Activated CD8-positive, alpha-beta memory T cell treated with anti-CD3 and anti-CD28 coated beads, Interleukin-2, amount 50 U/mL, for 1 hour (primary cell): ENCODE data around the gene THAP4.
A peak's percentile ranks its signal among the peaks of the same experiment; 100 is the strongest.
"Not testable (repeated sequence)": the region's sequence is repeated elsewhere in the genome, so short reads cannot be mapped to it uniquely, and the experiment has no call there.

Source experiments
- DNase-seq: peaks from one replicate; pipeline ENCODE4 v3.0.0-alpha.2; 2020; ENCODE audit errors: extremely low read depth

The THAP4 gene

DNA sequence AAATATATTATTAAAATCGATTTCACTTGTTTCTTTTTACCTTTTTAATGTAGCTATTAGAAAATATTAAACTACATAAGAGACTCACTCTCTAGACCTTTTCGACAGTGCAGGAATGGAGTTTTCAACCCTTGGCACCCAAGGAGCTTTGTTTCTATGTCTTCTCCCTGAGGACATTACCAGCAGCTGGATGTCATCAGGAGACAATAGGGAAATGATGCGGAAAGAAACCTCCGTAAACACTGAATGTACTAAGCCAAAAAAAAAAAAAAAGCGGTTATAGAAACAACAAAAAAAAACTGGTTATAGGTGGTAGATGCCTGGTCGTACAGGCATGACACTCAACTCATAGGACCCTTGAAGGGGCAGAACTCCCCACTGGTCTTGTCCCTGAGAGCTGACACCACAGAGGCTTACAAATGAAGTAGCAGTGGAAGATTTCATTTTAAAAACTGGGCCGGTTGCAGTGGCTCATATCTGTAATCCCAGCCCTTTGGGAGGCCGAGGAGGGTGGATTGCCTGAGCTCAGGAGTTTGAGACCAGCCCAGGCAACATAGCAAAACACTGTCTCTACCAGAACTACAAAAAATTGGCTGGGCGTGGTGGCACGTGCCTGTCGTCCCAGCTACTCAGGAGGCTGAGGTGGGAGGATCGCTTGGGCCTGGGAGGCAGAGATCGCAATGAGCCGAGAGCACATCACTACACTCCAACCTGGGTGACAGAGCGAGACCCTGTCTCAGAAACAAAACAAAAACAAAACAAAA, 23.8 kb downstream of the THAP4 start:
- no peak for DNase-seq

DNA sequence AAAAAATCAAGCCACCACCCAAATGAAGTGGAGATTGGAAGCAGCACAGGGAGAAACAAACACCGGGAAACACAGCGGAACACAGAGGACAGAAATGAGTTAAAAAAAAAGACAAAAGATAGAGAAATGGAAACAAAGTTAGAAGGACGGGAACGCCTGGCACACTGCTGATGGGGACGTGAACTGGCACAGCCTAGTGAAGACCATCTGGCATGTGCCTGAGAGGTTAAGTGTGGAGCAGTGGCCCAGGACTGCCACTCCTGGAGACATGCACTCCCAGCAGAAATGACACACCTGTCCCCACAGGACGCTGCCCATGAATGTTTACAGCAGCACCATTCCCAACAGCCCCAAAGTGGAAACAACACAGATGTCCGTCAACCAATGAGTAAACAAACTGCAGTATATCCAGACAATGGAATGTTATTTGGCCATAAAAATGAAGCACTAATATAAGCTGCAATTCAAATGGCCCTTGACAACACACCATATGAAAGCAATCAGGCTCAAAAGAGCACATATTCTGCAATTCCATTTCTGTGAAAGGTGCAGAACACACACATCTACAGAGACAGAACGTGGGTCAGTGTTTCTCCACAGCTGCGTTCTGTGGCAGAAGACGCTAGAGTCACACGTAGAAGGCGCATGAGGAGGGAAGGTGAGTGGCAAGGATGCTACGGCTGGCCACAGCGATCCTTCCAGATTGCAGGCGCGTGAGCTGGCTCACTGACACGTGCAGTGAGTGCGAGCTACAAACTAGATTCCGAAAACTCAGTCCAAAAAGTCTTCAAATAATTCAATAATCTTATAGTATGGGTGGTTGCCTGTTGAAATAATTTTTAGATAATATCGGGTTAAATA, 24.6 kb downstream of the THAP4 start:
- no peak for DNase-seq

DNA sequence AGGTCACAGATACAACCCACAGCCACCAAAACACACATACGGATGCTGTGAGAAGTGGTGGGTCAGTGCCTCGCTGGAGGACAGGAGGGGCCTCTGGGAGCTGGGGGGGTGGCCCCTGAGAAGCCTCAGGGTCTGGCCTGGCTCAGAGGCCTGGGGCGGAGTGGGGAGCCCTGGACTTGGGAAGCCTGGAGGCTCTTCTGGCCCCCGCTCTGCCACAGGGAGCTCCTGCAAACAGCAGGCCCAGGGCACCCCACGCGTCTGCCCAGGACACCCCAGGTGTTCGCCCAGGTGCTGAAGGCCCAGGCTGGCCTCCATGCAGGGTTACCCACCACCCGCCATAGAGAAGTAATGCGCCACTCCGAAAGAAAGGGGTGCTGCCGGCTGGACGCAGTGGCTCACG, 25.9 kb downstream of the THAP4 start:
- no peak for DNase-seq

DNA sequence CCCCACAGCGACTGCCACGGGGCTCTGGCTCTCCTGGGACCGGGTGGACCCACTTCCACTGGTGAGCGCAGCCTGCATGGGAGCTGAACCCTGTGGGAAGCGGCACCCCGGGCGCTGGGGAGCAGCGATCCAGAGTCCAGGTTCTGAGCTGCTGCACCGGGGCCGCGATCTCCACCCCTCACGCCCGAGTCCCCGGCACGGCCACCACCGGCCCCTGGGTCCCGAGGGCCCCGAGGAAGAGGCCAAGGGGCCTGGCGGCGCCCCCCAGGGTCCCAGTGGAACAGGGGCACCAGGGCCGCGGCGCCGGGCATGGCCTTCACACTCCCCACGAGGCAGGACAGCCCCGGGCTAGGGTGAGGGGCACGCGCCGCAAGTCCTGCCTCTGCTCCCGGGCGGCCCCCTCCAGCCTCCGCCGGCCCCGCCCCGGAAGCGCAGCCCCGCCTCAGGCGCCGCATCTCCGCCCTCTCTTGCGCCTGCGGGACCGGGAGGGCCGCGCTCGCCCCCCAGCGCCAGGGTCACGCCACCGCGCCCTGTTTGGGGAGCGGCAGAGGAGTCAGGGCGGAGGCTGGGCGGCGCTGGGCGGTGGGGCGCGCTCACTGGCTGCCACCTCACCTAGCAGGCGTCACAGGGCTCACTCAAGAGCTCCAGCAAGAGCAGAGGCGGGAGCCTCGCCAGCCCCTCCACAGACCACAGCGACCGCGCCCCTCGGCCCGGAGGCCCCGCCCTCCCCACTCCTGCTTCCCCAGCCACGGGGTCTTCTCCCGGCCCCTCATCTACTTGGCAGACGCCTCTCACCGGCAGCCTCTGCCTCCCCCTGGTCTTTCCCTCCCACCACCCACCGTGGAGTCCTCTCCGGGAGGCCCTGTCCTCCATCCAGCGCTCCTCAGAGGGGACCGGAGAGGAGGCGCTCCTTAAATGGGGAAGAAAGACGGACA, 26.8 kb downstream of the THAP4 start:
- DNase-seq, result peak; percentile 72

DNA sequence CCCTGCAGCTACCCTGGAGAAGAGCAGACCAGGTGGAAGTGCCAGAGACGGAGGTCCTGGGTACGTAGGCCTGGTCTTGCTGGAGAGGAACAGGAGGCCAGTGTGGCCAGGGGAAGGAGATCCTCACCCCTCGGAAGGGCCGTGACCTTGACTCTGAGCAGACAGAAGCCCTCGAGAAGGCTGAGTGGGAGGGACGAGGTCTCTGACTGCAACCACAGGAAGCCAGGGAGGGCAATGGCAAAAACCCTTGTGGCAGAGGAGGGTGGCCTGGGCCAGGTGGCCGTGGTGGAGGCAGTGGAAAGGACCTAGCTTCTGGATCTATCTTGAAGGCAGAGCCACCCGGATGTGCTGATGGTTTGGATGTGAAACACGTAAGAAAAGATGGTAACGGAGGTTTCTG, 28.1 kb downstream of the THAP4 start:
- no peak for DNase-seq

DNA sequence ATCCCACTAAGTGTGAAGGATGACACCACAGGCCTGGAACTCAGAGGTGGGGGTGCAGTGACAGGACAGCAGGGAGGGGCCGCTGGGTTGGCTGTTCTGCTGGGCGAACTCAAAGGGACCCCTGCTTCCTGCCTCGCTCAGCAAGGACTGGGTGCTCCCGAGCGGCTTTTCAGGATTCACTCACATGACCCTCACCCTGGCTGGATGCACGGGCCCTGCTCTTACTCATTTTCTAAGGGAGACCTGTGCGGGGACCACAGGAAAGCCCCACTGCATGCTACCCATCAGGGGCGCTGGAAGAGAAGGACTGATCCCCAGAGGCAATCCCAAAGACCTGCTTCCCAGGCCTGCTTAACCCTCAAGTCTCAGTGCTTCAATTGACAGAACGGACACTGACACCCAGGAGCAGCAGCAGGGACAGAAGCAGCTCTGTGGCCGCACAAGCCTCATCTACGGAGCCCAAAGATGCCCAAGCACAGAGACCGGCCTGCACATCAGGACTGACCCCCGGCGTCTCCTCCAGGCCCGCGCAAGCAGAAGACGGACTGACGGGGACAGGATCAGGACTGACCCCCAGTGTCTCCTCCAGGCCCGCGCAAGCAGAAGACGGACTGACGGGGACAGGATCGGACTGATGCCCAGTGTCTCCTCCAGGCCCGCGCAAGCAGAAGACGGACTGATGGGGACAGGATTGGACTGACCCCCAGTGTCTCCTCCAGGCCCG, 29.6 kb downstream of the THAP4 start:
- no peak for DNase-seq

DNA sequence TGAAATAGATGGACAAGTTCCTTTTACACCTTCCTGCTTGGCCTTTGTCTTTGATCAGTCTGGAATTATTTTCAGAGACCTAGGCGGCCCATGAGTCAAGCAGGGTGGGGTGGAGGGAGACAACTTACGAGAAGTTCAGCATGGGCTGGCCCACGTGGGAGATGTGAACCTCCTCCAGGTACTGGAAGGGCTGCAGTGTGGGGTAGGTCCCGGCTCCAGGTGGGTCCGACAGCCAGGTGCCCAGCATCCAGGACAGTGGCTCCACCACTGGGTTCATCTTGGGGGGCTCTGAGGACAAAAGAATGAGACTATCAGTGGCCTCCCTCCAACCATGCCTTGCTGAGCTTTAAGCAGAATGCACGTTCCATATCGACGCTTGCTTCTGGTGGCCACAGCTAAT, 30.8 kb downstream of the THAP4 start:
- DNase-seq, result no peak

DNA sequence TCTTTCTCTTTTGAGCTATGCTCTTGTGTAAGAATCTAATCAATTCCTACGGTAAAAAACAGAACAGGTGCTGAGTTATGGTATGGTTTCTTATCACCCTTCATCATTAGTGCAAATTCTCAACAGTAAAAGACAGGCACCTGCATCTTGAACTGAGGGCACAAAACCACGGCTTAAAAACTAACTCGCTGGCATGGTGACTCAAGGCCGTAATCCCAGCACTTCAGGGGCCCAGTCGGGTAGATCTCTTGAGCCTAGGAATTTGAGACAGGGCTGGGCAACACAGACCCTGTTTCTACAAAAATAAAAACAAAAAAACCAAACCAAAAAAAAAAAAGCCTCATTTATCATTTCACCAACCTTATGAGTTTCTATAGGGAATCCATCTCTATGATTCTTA, 33.3 kb downstream of the THAP4 start:
- no peak for DNase-seq

DNA sequence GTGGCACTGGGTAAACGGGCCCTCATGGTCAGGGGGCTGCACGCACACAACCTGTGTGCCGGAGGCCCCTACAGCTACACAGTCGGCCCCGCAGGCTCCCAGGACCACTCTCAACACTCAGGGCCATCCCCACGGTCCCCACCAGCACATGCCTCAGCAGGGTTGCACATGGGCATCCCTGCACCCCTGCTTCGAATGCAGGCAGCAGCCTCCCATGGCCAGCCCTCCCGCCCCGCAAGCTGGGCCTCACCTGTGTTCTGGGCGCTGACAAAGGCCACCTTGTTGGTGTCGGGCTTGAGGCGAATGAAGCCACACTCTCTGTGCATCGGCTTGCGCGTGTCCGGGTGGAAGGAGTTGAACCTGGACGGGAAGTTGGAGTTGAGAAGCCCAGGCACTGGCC, 34.2 kb downstream of the THAP4 start:
- DNase-seq, result no peak

DNA sequence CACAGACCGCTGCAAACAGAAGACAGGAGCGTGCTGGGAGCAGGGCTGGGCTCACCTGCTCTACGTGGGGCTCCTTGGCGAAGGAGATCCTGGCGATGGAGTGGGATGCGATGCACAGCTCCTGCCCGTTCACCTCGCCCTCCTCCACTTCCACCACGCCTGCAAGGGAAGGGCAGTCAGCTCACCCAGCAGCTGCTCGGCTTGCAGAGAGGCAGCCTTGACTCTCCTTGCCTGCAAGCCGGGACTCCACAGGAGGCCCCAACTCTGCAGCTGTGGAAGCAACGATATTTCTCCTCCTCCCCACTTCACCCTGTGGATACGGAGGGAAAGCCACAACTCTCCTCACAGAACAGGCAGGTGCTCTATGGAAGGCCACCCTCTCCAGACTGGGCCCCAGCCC, 35.1 kb downstream of the THAP4 start:
- no peak for DNase-seq

DNA sequence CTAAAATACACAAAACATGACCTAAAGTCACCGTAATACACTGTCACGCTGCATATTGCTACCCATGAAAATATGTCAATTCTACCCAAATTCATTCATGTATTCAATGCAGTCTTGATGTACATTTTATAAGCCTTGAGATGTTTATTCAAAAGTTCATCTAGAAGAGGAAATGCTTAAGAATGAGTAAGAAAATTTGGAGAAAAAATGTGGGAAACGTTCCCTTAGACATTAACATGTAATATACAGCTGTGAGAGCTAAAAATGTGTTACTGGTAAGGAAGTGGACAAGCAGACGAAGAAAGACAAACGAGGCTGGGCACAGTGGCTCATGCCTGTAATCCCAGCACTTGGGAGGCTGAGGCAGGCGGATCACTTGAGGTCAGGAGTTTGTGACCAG, 37.3 kb downstream of the THAP4 start:
- DNase-seq, result no peak

DNA sequence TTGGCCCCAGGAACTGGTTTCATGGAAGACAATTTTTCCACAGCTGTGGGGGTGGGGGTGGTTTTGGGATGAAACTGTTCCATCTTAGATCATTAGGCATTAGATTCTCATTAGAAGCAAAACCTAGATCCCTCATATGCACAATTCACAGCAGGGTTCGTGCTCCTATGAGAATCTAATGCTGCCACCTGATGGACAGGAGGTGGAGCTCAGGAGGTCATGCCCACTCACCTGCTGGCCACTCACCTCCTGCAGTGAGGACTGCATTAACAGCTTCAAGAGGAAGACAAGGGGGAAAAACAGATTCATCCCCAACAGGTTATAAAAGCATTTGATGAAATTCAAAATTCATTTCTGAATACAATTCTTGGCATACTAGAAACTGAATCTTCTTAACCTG, 38.5 kb downstream of the THAP4 start:
- DNase-seq, result no peak

DNA sequence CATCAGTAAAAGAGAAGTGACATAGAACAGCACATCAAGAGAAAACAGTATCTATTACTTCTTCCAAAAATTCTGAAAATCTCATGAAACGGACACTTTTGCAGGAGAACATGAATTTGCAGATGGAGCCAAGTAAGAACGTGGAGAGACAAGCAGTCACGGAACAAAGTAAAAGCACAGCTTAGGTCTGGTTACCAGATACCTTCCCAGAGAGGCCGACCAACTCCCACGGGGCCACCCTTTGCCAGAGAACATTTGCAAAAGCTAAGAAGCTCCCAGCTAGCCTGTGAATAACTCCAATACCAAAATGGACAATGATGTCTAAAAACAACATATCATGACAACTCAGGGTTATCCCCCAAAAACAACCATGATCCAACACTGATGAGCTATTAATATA, 38.9 kb downstream of the THAP4 start:
- no peak for DNase-seq

DNA sequence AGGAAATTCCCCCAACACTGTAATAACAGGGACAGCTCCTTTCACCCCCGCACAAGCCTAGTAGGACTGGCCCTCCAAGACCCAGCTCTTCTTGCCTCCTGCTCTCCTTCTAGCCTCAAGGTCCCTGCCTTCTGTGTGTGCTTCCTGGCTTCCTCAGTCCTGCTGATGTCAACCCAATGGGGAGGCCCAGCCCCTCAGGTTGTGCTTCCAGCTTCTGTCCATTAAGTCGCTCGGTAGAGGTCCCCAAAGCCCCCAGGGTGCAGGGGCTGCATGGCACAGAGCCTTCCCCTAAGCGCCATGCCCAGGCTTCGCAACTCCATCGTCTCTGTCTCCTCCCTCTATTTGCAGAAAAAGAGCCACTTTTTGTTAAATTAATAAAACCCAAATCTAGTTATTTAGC, 39.4 kb downstream of the THAP4 start:
- DNase-seq, result no peak

DNA sequence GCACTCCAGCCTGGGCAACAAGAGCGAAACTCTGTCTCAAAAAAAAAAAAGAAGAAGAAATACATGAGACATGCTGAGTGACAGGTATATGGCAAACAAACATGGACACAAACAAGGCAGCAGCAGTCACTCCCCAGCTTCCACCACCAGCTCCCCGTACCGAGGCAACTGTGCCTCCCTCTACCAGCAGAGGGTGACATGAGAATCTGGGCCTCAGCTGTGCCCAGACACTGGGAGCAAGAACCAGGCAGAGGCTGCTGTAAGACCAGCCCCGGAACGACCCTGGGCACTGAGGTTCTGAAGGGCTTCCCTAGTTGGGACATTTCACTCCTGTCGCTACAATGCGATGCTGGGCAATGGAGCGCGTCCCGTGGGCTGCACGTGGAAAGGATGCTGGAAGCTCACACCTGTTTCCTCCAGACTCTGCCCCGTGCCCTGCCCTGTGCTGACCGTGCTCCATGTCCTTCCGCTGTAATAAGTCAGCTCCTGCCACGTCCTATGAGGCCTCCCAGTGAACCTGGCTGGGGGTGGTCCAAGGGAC, 41.3 kb downstream of the THAP4 start:
- DNase-seq, result no peak

DNA sequence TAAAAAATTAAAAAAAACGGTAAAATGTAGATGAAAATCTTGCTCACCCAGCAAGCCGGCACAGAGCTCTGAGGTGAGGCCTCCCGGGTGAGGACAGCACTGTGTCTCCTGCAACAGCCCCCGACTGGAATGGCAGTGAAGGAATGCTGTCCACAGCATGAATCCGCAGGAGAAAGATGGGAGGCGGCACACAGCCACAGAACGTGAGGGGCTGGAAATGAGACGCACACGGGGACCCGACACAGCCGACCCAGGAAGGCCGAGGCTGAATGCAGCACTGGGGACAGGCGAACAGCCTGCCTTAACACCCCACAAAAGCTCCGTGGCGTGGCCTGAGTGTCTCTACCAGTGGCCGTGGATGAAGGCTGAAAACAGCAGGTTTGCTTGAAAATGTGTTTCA, 43.7 kb downstream of the THAP4 start:
- no peak for DNase-seq

DNA sequence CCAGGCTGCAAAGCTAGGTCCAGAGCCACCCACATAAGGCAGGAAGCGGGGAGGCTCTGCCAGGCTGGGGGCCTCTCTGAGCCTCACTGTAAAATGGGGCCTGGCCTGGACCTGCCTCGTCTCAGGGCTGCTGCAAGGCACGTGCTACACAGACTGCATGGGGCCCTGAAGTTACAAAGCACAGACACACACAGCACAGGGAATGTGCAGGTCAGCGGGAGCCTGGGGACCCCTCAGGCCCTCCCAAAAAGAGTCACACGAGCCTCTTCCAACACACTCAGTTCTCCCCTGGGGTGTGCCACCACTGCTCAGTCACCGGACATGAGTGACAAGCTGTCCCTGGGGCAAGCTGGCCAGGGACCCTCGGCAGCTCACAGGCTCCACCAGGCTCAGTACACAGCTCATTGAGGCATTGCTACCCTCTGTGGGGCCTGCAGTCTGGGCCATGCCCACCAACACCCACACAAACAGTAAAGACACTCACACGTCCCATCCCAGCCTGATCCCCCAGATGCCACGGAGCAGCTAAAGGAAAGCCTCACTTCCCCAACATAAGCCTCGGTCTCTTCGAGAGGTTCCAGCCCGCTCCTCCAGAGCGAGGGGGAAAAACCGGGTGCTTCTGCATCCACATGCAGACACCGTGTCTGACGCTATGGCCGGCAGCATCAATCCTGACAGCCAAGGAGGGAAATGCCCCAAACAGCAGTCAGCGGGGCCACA, 44.7 kb downstream of the THAP4 start:
- DNase-seq, result no peak

DNA sequence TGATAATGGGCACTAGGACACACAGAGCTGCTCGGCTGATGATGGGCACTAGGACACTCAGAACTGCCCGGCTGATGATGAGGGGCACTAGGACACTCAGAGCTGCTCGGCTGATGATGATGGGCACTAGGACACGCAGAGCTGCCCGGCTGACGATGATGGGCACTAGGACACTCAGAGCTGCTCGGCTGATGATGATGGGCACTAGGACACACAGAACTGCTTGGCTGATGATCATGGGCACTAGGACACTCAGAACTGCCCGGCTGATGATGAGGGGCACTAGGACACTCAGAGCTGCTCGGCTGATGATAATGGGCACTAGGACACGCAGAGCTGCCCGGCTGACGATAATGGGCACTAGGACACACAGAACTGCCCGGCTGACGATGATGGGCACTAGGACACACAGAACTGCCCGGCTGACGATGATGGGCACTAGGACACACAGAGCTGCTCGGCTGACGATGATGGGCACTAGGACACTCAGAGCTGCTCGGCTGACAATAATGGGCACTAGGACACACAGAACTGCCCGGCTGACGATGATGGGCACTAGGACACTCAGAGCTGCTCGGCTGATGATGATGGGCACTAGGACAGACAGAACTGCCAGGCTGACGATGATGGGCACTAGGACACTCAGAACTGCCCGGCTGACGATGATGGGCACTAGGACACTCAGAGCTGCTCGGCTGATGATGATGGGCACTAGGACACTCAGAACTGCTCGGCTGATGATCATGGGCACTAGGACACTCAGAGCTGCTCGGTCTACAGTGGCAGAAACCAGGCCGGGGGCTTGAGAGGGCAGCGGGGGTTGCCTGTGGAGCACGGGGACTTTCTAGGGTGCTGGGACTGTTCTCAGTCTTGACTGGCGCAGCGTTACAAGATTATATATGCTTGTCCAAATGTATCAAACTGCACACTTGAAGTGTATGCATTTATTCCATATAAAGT, 46.2 kb downstream of the THAP4 start:
- DNase-seq, result not testable (repeated sequence)

DNA sequence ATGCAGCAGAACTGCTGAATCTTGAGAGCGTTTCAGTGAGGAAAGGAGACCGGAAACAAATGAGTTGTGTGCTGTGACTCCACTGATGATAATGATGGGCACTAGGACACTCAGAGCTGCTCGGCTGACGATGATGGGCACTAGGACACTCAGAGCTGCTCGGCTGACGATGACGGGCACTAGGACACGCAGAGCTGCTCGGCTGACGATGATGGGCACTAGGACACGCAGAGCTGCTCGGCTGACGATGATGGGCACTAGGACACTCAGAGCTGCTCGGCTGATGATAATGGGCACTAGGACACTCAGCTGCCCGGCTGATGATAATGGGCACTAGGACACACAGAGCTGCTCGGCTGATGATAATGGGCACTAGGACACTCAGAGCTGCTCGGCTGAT, 47.1 kb downstream of the THAP4 start:
- not testable (repeated sequence) for DNase-seq
